Right atrium auricular region (tissue), 2 donors: ENCODE data around the gene PRKCA. TPM values are rescaled to one million over a fixed set of nuclear protein-coding genes. Genes with fewer than 3 reads are reported as not detected.

Experiments
- DNase-seq: peaks from one replicate; pipeline ENCODE4 v3.0.0-alpha.2; 2019; ENCODE audit warnings: low spot score
- H3K27ac ChIP-seq, 2 donors: fragments of 200-600 bp; sonication (generic); 1 replicate in 1 of 2; 2 replicates in 1 of 2; pipeline ENCODE4 v1.5.1; 2016 to 2019
- H3K27me3 ChIP-seq, 2 donors: fragments of 200-600 bp; sonication (generic); one replicate each; pipeline versions ENCODE4 v1.5.1 to v1.6.0; 2017 to 2019
- H3K36me3 ChIP-seq: fragments of 200-600 bp; sonication (generic); one replicate; pipeline ENCODE4 v1.5.1; 2016
- H3K4me1 ChIP-seq, 2 donors: fragments of 200-600 bp; sonication (generic); one replicate each; pipeline versions ENCODE4 v1.5.1 to v1.6.0; 2017 to 2019
- H3K4me3 ChIP-seq, 2 donors: fragments of 200-600 bp; sonication (generic); 1 replicate in 1 of 2; 2 replicates in 1 of 2; pipeline ENCODE4 v1.5.1; 2017 to 2019; ENCODE audit warnings: mild to moderate bottlenecking in 1 of 2, moderate library complexity in 1 of 2
- H3K9me3 ChIP-seq, 2 donors: fragments of 200-600 bp; sonication (generic); one replicate each; pipeline ENCODE4 v1.5.1; 2019
- total RNA-seq, 2 donors: library from RNA; depleted of rRNA; stranded (reverse); fragments of >200 nt; gene quantifications; one replicate each; pipeline ENCODE4 v1.1.0, GENCODE V29; 2016
- TF ChIP-seq, protein P1 (sequence below), 2 donors: fragments of 200-600 bp; sonication (generic); IDR thresholded peaks; one replicate each; pipeline ENCODE4 v1.5.1; 2019; ENCODE audit warnings: antibody characterized with exemption in 2 of 2

Gene PRKCA
- total RNA-seq, 2 donors from 2014 or later: 6.4 to 6.6 TPM

DNA sequence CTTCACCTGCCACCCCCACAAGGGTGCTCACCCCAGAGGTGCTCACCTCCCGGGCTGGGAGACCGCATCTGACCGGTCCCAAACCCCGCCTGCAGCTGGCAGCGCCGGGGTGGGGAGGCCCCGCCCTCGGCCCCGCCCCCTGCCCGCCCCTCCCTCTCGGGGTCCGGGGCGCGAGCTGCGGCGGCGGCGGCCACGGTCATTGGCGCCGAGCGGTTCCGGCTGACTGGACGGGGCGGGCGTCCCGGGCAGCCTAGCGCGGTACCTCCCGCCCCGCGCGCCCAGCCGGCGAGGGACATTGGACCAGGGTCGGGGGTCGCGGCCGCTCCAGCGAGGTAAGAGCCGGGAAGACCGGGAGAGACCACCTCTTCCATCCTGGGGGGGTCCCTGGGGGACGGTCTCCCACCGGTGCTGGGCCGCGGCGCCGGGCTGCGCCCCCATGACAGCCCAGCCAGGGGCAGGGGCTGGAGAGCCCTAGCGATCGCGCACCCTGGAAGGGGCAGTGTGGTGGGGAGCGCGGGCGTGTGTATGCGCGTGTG is 532.6 kb downstream of the PRKCA start, which contains the start of gene CACNG5:
TSS of gene CACNG5 (plus strand) at position 199 of the 536 bp plus-strand sequence. CDS start 42,216 bp downstream, outside the sequence.
- Histone ChIP-seq H3K4me1 (no peaks in the 10 kb centered on the region), H3K27ac (no peak within 1 kb of the TSS), H3K9me3 (no peaks in the 10 kb centered on the region), H3K27me3 (peaks cover 0 to 10% of the 10 kb centered on the region in 2 donors), H3K4me3 (no peak within 1 kb of the TSS), H3K36me3 (no peaks in the 10 kb centered on the region)
- no peak for DNase-seq
- TF ChIP-seq, protein P1, sequence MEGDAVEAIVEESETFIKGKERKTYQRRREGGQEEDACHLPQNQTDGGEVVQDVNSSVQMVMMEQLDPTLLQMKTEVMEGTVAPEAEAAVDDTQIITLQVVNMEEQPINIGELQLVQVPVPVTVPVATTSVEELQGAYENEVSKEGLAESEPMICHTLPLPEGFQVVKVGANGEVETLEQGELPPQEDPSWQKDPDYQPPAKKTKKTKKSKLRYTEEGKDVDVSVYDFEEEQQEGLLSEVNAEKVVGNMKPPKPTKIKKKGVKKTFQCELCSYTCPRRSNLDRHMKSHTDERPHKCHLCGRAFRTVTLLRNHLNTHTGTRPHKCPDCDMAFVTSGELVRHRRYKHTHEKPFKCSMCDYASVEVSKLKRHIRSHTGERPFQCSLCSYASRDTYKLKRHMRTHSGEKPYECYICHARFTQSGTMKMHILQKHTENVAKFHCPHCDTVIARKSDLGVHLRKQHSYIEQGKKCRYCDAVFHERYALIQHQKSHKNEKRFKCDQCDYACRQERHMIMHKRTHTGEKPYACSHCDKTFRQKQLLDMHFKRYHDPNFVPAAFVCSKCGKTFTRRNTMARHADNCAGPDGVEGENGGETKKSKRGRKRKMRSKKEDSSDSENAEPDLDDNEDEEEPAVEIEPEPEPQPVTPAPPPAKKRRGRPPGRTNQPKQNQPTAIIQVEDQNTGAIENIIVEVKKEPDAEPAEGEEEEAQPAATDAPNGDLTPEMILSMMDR (IDR thresholded peaks at IDR 0.05): no peak

DNA sequence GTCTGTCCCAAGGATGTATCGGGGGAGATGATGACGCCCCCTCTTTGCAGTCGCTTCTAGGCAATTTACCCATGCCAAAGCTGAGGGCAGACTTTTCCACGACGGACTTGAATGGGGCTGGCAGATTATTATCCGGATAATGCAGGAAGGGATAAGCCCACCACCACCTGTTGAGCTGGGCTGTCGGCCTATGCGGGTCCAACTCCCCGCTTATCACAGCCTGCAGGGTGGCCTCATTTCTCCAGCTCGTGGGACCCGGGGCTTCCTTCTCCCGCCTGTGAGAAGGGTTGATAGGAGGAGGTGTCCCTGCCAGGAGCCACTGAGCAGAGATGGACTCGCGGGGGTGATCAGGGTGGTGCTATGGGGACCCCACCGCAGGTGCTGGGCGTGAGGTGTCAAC is 533.1 kb downstream of the PRKCA start:
- no peaks in the 10 kb centered on the region for H3K9me3 ChIP-seq
- peaks cover 0 to 10% of the 10 kb centered on the region in 2 donors for H3K27me3 ChIP-seq
- H3K4me3 ChIP-seq: no peak overlapping the region
- H3K27ac ChIP-seq: no peak overlapping the region
- no peaks in the 10 kb centered on the region for H3K4me1 ChIP-seq
- TF ChIP-seq, protein P1 (IDR thresholded peaks at IDR 0.05): no peak
- DNase-seq: no peak
- H3K36me3 ChIP-seq: no peaks in the 10 kb centered on the region

DNA sequence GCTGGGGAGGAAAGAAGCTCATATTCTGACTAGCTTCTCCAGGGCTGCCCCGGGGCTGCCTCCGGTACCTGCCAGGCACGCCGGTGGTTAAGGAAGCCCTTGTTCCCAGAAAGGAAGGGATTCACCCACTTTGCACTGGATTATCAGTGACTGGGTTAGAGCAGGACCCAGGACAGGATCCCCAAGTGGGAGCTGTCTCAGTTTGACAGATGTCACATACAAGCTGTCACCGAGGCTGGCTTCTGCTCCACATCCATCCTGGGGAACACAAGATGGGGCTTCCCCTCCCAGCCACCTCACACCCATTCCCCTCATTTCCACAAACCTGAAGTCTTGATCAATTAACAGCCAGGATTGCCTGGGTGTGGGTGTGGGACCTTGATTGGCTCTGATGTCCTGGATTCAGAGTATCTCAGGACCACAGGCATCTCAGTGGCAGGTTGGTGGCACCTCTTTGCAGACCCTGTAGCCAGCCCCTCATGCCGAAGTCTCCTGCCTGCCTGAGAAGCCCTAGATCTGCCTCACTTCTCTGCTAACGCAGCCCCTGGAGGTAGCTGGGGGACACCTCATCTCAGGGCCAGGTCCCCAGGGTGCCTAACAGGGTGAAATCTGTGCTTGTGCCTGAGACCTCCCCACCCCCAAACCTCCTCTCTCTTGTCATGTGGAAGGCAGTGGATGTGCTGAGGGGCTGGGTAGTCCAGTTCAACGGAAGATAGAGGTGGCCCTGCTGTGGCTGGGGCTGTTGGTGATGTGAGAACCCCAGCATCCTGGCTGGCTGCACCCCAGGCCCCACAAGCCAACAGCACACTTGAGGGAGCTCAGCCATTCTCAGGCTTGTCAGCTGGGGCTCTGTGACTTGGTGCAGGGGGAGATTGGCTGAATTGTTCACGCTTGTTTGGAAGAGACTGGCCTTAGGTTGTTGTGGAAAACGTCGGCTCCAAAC is 533.9 kb downstream of the PRKCA start:
- H3K27me3 ChIP-seq: peaks cover 0 to 10% of the 10 kb centered on the region in 2 donors
- H3K9me3 ChIP-seq: no peaks in the 10 kb centered on the region
- no peaks in the 10 kb centered on the region for H3K4me1 ChIP-seq
- TF ChIP-seq, protein P1 (IDR thresholded peaks at IDR 0.05): no peak
- H3K4me3 ChIP-seq: no peak overlapping the region
- no peaks in the 10 kb centered on the region for H3K36me3 ChIP-seq
- no peak for DNase-seq
- H3K27ac ChIP-seq: no peak overlapping the region

DNA sequence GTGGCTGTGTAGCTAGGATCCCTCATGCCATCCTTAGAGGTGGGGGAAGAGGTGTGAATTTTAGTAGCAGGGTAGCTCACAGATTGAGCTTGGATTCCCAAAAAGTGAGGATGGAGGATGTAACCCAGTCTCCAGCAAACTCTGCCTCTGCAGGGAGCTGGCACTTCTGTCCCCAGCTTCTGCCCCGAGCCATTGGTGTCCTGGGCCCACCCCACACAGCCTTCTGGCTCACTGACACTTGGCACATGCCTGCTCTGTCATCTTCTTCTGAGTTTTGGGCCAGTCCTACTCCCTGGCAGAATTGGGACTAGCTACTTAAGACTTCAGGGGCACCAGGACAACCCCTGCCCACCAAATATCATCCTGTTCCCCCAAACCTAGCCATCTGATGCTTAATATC is 534.8 kb downstream of the PRKCA start:
- DNase-seq: no peak
- H3K27ac ChIP-seq: no peak overlapping the region
- H3K4me1 ChIP-seq: no peaks in the 10 kb centered on the region
- H3K4me3 ChIP-seq: no peak overlapping the region
- H3K27me3 ChIP-seq: peaks cover 0 to 10% of the 10 kb centered on the region in 2 donors
- TF ChIP-seq, protein P1 (IDR thresholded peaks at IDR 0.05): no peak
- H3K9me3 ChIP-seq: no peaks in the 10 kb centered on the region
- H3K36me3 ChIP-seq: no peaks in the 10 kb centered on the region

DNA sequence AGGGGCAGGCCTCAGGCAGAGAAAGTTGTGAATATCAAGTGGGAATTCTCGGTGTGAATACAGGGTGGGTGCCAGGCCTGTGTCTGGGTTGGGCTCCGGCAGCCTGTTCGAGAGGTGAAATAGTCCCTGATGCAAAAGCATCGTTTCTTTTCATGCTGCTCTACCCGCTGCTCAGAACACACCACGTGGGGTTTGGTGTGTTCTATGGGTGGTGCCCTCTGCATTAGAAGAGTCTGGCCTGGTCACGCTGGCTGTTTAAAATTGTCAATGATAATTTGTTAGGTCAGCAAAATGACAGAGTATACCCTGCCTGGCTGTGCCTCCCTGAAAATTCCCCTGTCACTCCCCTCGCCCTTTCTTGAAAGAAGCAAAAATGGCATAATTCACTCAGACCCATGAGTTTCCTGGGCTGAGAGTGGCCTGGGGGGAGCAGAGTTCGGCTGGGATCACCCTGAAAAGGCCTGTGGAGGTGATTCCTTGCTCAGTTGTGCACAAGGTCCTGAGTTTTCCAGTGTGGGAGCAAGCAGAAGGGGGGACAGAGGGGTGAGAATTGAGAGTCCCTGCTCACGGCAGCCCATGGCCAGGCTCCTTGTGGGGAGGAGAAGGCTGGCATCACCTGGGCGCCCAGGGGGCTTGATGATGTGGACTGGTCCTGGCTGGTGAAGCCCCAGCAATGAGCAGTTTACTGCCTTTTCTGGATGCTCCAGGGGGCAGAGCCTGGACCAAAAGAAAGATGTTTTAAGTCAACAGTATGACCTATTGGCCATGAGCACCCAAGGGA is 535.7 kb downstream of the PRKCA start:
- no peak for DNase-seq
- H3K4me1 ChIP-seq: no peaks in the 10 kb centered on the region
- H3K9me3 ChIP-seq: no peaks in the 10 kb centered on the region
- no peak overlapping the region for H3K4me3 ChIP-seq
- TF ChIP-seq, protein P1 (IDR thresholded peaks at IDR 0.05): no peak
- peaks cover 0 to 10% of the 10 kb centered on the region in 2 donors for H3K27me3 ChIP-seq
- no peaks in the 10 kb centered on the region for H3K36me3 ChIP-seq
- no peak overlapping the region for H3K27ac ChIP-seq
